Measurements from ENCODE around the gene DNM2.

Gene DNM2

GRCh38 chr19:10782795-10783194 lies 64.9 kb downstream of the DNM2 start:
- no peak for DNase-seq

- no peak for DNase-seq
Measured at GRCh38 chr19:10784257-10784656, 66.4 kb downstream of the DNM2 start.

- no peak for DNase-seq
Measured at GRCh38 chr19:10788146-10788545, 70.3 kb downstream of the DNM2 start.

GRCh38 chr19:10789866-10790265 lies 72.0 kb downstream of the DNM2 start:
- no peak for DNase-seq

- DNase-seq, result no peak
Measured at GRCh38 chr19:10796653-10797052, 78.8 kb downstream of the DNM2 start.

- peak; percentile 42 for DNase-seq
Measured at GRCh38 chr19:10797078-10797477, 79.2 kb downstream of the DNM2 start.

GRCh38 chr19:10797541-10798256 lies 79.8 kb downstream of the DNM2 start:
- DNase-seq, result peak; percentile 79

- DNase-seq, result no peak
Measured at GRCh38 chr19:10800488-10800887, 82.6 kb downstream of the DNM2 start.

- no peak for DNase-seq
Measured at GRCh38 chr19:10802479-10802878, 84.6 kb downstream of the DNM2 start.

- DNase-seq, result no peak
Measured at GRCh38 chr19:10803252-10803651, 85.4 kb downstream of the DNM2 start.

GRCh38 chr19:10805065-10805757 lies 87.3 kb downstream of the DNM2 start:
- DNase-seq, result no peak

GRCh38 chr19:10805758-10806247 lies 87.9 kb downstream of the DNM2 start:
- no peak for DNase-seq

GRCh38 chr19:10808937-10809649 lies 91.2 kb downstream of the DNM2 start:
- DNase-seq, result peak; percentile 31

GRCh38 chr19:10809651-10810285 lies 91.9 kb downstream of the DNM2 start:
- no peak for DNase-seq

GRCh38 chr19:10811391-10812111 lies 93.7 kb downstream of the DNM2 start:
- DNase-seq, result no peak

- no peak for DNase-seq
Measured at GRCh38 chr19:10812196-10812595, 94.3 kb downstream of the DNM2 start.

- DNase-seq, result no peak
Measured at GRCh38 chr19:10812902-10813404, 95.1 kb downstream of the DNM2 start.

GRCh38 chr19:10815007-10815536 lies 97.2 kb downstream of the DNM2 start:
- DNase-seq, result no peak

GRCh38 chr19:10815969-10816644 lies 98.2 kb downstream of the DNM2 start:
- no peak for DNase-seq

- no peak for DNase-seq
Measured at GRCh38 chr19:10816691-10817090, 98.8 kb downstream of the DNM2 start.

GRCh38 chr19:10817291-10818038 lies 99.6 kb downstream of the DNM2 start:
- no peak for DNase-seq

Measured in activated effector memory CD4-positive, alpha-beta T cell treated with Interleukin-2 at 50 U/mL for 16 hours (primary cell).